K562 (cell line): ENCODE measurements around the gene DNM1. TPM values are rescaled to one million over a fixed set of nuclear protein-coding genes. Genes with fewer than 3 reads are reported as not detected.

Source experiments
- ATAC-seq: fragments of 200-7000 bp; cut with Tn5 transposase; 3 replicates; pipeline ENCODE4 v1.9.1; 2020; ENCODE audit warnings: moderate library complexity
- BruUV-seq: library from RNA; stranded (reverse); fragments of 400-500 nt; replicated peaks from 2 replicates; lab custom pipeline; 2021; lab: Mats Ljungman, UMichigan
- CTCF ChIA-PET: fragments of 300-600 bp; formaldehyde crosslinking; extraction: SDS; loops from one replicate; lab custom pipeline; 2021; ENCODE audit warnings: low intra/inter-chr PET ratio; lab: Yijun Ruan, JAX
- POLR2A ChIA-PET: fragments of 300-600, 350-650 bp; sonication (Branson Sonifier 250); formaldehyde crosslinking; extraction: SDS; loops from one replicate; lab custom pipeline; 2021; ENCODE audit warnings: antibody characterized with exemption, inconsistent platforms; lab: Yijun Ruan, JAX
- DNase-seq, 4 experiments: peaks; one replicate each; pipeline versions ENCODE4 v3.0.0 to v3.0.0-alpha.2; 2011 to 2018; ENCODE audit warnings: low spot score in 3 of 4, mixed read lengths in 3 of 4; ENCODE audit errors: extremely low read depth in 1 of 4
- FAIRE-seq: peaks from 2 replicates; lab custom pipeline; 2011; peaks lifted over from hg19 to GRCh38; lab: Jason Lieb, UNC
- H2AFZ ChIP-seq: 2 replicates; pipeline ENCODE4 v1.6.0; 2011; ENCODE audit warnings: low read depth, low read length, control low read depth, inconsistent platforms
- H3K27ac ChIP-seq: fragments of 200-600 bp; 3 replicates; pipeline ENCODE4 v1.8.0; 2011; ENCODE audit warnings: low read depth, mild to moderate bottlenecking, control low read depth, inconsistent platforms, low read length, moderate library complexity, mixed read lengths; ENCODE audit errors: extremely low read depth
- H3K27me3 ChIP-seq, 2 experiments: fragments of 300-600 bp in 1 of 2; 2 replicates in 1 of 2; 3 replicates in 1 of 2; pipeline versions ENCODE4 v1.6.0 to v1.8.0; 2011; ENCODE audit warnings: inconsistent platforms in 2 of 2, low read length in 2 of 2, mild to moderate bottlenecking in 1 of 2, mixed read lengths in 1 of 2, moderate library complexity in 1 of 2; ENCODE audit not compliant: control insufficient read depth in 2 of 2, insufficient read depth in 2 of 2
- H3K36me3 ChIP-seq: fragments of 300-600 bp; 3 replicates; pipeline ENCODE4 v1.8.0; 2011; ENCODE audit warnings: mild to moderate bottlenecking, low read length, inconsistent platforms; ENCODE audit not compliant: control insufficient read depth, insufficient read depth
- H3K4me1 ChIP-seq, 2 experiments: fragments of 200-600 bp in 1 of 2; replicated peaks in 1 of 2; 2 replicates in 1 of 2; 3 replicates in 1 of 2; pipeline versions ENCODE4 v1.5.1 to v1.8.0; 2011; ENCODE audit warnings: inconsistent platforms in 2 of 2, low read length in 2 of 2, mild to moderate bottlenecking in 1 of 2, mixed read lengths in 1 of 2, moderate library complexity in 1 of 2; ENCODE audit not compliant: control insufficient read depth in 2 of 2, insufficient read depth in 2 of 2
- H3K4me2 ChIP-seq: 2 replicates; pipeline ENCODE4 v1.6.1; 2011; ENCODE audit warnings: low read length, control low read depth, inconsistent platforms, mixed read lengths; ENCODE audit not compliant: insufficient read depth
- H3K4me3 ChIP-seq: fragments of 200-600 bp; sonication (generic), shearing (Covaris generic); 2 replicates; pipeline ENCODE4 v1.5.1; 2016; ENCODE audit warnings: control low read depth, inconsistent platforms
- H3K79me2 ChIP-seq: fragments of 200-600 bp; 3 replicates; pipeline ENCODE4 v1.8.0; 2011; ENCODE audit warnings: low read length, inconsistent platforms; ENCODE audit not compliant: control insufficient read depth, insufficient read depth
- H3K9ac ChIP-seq, 2 experiments: 2 replicates each; pipeline versions ENCODE4 v1.6.0 to v1.6.1; 2011; ENCODE audit warnings: low read depth in 2 of 2, low read length in 2 of 2, control low read depth in 1 of 2, inconsistent platforms in 1 of 2, mild to moderate bottlenecking in 1 of 2, mixed read lengths in 1 of 2; ENCODE audit not compliant: insufficient read depth in 1 of 2
- H3K9me1 ChIP-seq: one replicate; pipeline ENCODE4 v1.6.0; 2011; ENCODE audit warnings: inconsistent platforms, mild to moderate bottlenecking, low read length, moderate library complexity; ENCODE audit not compliant: control insufficient read depth, insufficient read depth
- H3K9me3 ChIP-seq: replicated peaks from 2 replicates; pipeline ENCODE4 v1.5.1; 2011; ENCODE audit warnings: low read depth, low read length, inconsistent platforms; ENCODE audit not compliant: control insufficient read depth, insufficient read depth
- H4K20me1 ChIP-seq: replicated peaks from 2 replicates; pipeline ENCODE4 v1.6.1; 2011; ENCODE audit warnings: low read length, inconsistent platforms, mixed read lengths; ENCODE audit not compliant: control insufficient read depth, insufficient read depth
- CAMTA2 ChIP-seq: fragments of 250-450 bp; sonication (Bioruptor Pico); conservative IDR thresholded peaks from 2 replicates; pipeline ENCODE4 v1.5.1; 2022
- RAD21 ChIP-seq, 2 experiments: fragments of 250-450 bp in 1 of 2; fragments of 450-650 bp in 1 of 2; sonication (Bioruptor Pico) in 1 of 2; formaldehyde crosslinking in 1 of 2; IDR thresholded peaks in 1 of 2; conservative IDR thresholded peaks in 1 of 2; 2 replicates each; pipeline versions ENCODE4 v1.4.0 to v1.8.0; 2020 to 2022; ENCODE audit warnings: mild to moderate bottlenecking in 2 of 2, moderate library complexity in 1 of 2
- SMARCC2 ChIP-seq: fragments of 450-650 bp; IDR thresholded peaks from 2 replicates; pipeline ENCODE4 v1.6.1; 2017; ENCODE audit warnings: antibody characterized with exemption, moderate library complexity, mild to moderate bottlenecking, low read depth
- SP1 ChIP-seq: sonication (generic); formaldehyde crosslinking; IDR thresholded peaks from 2 replicates; pipeline ENCODE4 v1.8.1; 2022; ENCODE audit warnings: mild to moderate bottlenecking, missing genetic modification reagents
- TRIM28 ChIP-seq: fragments of 450-650 bp; IDR thresholded peaks from 2 replicates; pipeline ENCODE4 v1.6.1; 2017
- ZNF75A ChIP-seq: fragments of 450-650 bp; formaldehyde crosslinking; IDR thresholded peaks from 2 replicates; pipeline ENCODE4 v1.4.0; 2020; ENCODE audit warnings: mild to moderate bottlenecking
- WGBS: fragments of 100-300 bp; shearing (Covaris generic); methylation state at CpG from one replicate; pipeline ENCODE4 v1.1.6; 2016; ENCODE audit warnings: low coverage, mixed read lengths; ENCODE audit not compliant: insufficient coverage; ENCODE audit errors: missing lambda C conversion rate; 5-methylcytosine and 5-hydroxymethylcytosine counted together
- in situ Hi-C: fragments of 300-500 bp; cut with MboI; formaldehyde crosslinking; loops from 4 replicates; pipeline ENCODE4 v1.15.0; 2018; ENCODE audit warnings: inconsistent platforms, mixed read lengths
- intact Hi-C: fragments of 100-400 bp; cut with micrococcal nuclease; formaldehyde crosslinking; loops from 2 replicates; pipeline ENCODE4 v1.14.2; 2022
- polyA plus RNA-seq, 8 experiments: library from polyadenylated mRNA; depleted of rRNA in 4 of 8; stranded (reverse) in 5 of 8; unstranded in 3 of 8; fragments of >200 nt; fragmentation: Nextera tagmentation in 2 of 8; fragmentation: Illumina TruSeq in 1 of 8; extraction: Ambion mirVana in 2 of 8; extraction: Trizol in 1 of 8; gene quantifications; 2 replicates each; pipeline versions ENCODE4 v1.2.1 to v1.2.3, GENCODE V29; 2011 to 2014; ENCODE audit warnings: inconsistent platforms in 1 of 8, missing spikeins in 1 of 8
- total RNA-seq, 7 experiments: library from RNA; depleted of rRNA in 6 of 7; stranded (reverse); fragments of >200 nt in 6 of 7; fragmentation: Illumina TruSeq in 2 of 7; extraction: Trizol in 2 of 7; gene quantifications; 2 replicates each; pipeline versions ENCODE4 v1.2.1 to v1.2.3, GENCODE V29; 2011 to 2021; ENCODE audit warnings: low replicate concordance in 1 of 7
- TF ChIP-seq, protein P1 (sequence below): sonication (generic); formaldehyde crosslinking; IDR thresholded peaks from 2 replicates; pipeline ENCODE4 v1.8.1; 2023; ENCODE audit warnings: mild to moderate bottlenecking, missing genetic modification reagents
- TF ChIP-seq, protein P2 (sequence below), 3 experiments: IDR thresholded peaks in 2 of 3; conservative IDR thresholded peaks in 1 of 3; 2 replicates each; pipeline ENCODE4 v1.5.1; 2011 to 2012; ENCODE audit warnings: low read length in 3 of 3, mild to moderate bottlenecking in 3 of 3, control low read depth in 2 of 3, improper control_type of control experiment in 1 of 3, inconsistent platforms in 1 of 3, low read depth in 1 of 3, mixed read lengths in 1 of 3, moderate library complexity in 1 of 3; ENCODE audit not compliant: insufficient read depth in 2 of 3

The DNM1 gene
- total and polyA plus RNA-seq, 9 of the 15 experiments (the other 6 are each of a cell fraction or from before 2014, with no cell fraction given): 0.39 to 23.1 (median 9.1) TPM

DNA sequence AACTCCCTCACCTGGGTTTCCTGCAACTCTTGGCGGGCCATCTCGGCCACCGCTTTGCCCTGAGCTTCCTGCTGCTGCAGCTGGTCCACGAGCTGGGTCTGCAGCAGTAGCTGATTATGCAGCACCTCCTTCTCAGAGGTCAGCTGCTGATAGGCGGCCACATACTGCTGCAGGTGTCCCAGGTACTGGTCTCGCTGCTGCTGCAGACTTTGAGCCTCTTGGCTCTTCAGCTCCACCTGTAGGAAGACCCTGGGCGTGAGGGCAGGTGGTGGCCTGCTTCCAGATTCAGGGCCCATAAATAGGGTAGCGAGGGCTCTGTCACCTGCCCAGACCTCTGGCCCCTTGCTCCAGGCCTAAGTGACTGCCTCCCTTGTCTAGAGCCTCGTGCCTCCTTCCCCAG lies 56.0 kb downstream of the DNM1 start:
- Histone ChIP-seq H4K20me1 (no peaks in the 10 kb centered on the region), H3K9ac (0 out of 4 replicates have a peak overlapping the region, but pooled peaks of 1 of the 2 experiments have one; percentile 15), H3K4me2 (no peak overlapping the region), H3K79me2 (peaks cover 4% of the 10 kb centered on the region; the same call in 1 of the 3 replicates), H3K9me3 (no peaks in the 10 kb centered on the region), H3K27ac (no peak overlapping the region), H3K27me3 (no peaks in the 10 kb centered on the region), H3K36me3 (peaks cover 81% of the 10 kb centered on the region), H3K4me3 (no peak overlapping the region), H2AFZ (no peak overlapping the region), H3K4me1 (peaks cover 14 to 37% of the 10 kb centered on the region in 2 experiments), H3K9me1 (no peaks in the 10 kb centered on the region)
- intact Hi-C loops (no loop called here), in situ Hi-C loops (no loop called here)
- no TSS peak for BruUV-seq
- no peak for ATAC-seq
- ChIA-PET POLR2A (interaction anchor here (0.6 to 3.3 kb wide), 10 partner anchors 8 to 73 kb away, joined by 3 to 21 read pairs (median 6); partner anchors contain the start of genes GOLGA2 and SWI5), CTCF (no interaction called here)
- 77% methylated on average over 9 of the region's 9 CpGs for WGBS
- no peak for FAIRE-seq
- DNase-seq: peak in 1 of 4 experiments; percentile 44
- TF ChIP-seq TRIM28 (no peak), CAMTA2 (CRISPR knock-in tag) (no peak), SMARCC2 (no peak), ZNF75A (CRISPR knock-in tag) (no peak), SP1 (CRISPR knock-in tag) (no peak), RAD21 (CRISPR knock-in tag; conservative IDR thresholded peaks at IDR 0.05 in 1 of 2, IDR thresholded peaks at IDR 0.05 in 1 of 2) (peak in 1 of 2 experiments; percentile 51; a peak in 2 of 4 replicates)
- TF ChIP-seq, protein P1, sequence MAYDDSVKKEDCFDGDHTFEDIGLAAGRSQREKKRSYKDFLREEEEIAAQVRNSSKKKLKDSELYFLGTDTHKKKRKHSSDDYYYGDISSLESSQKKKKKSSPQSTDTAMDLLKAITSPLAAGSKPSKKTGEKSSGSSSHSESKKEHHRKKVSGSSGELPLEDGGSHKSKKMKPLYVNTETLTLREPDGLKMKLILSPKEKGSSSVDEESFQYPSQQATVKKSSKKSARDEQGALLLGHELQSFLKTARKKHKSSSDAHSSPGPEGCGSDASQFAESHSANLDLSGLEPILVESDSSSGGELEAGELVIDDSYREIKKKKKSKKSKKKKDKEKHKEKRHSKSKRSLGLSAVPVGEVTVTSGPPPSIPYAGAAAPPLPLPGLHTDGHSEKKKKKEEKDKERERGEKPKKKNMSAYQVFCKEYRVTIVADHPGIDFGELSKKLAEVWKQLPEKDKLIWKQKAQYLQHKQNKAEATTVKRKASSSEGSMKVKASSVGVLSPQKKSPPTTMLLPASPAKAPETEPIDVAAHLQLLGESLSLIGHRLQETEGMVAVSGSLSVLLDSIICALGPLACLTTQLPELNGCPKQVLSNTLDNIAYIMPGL (CRISPR knock-in tag): 0 out of 2 replicates have a peak, but pooled peaks have one; percentile 51
- TF ChIP-seq, protein P2, sequence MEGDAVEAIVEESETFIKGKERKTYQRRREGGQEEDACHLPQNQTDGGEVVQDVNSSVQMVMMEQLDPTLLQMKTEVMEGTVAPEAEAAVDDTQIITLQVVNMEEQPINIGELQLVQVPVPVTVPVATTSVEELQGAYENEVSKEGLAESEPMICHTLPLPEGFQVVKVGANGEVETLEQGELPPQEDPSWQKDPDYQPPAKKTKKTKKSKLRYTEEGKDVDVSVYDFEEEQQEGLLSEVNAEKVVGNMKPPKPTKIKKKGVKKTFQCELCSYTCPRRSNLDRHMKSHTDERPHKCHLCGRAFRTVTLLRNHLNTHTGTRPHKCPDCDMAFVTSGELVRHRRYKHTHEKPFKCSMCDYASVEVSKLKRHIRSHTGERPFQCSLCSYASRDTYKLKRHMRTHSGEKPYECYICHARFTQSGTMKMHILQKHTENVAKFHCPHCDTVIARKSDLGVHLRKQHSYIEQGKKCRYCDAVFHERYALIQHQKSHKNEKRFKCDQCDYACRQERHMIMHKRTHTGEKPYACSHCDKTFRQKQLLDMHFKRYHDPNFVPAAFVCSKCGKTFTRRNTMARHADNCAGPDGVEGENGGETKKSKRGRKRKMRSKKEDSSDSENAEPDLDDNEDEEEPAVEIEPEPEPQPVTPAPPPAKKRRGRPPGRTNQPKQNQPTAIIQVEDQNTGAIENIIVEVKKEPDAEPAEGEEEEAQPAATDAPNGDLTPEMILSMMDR (IDR thresholded peaks at IDR 0.05 in 2 of 3, conservative IDR thresholded peaks at IDR 0.05 in 1 of 3; ENCODE audit: insufficient read depth in 2 of 3, low read depth in 1 of 3, low read length in 3 of 3): peak; percentile 47 to 55 (median 48); a peak in 5 of 6 replicates
